Upper lobe of left lung (tissue), 4 donors: ENCODE data around the gene SOX13.

Experiments used
- POLR2A ChIP-seq, 4 donors: fragments of 450-650 bp; IDR thresholded peaks; one replicate each; pipeline ENCODE4 v1.5.1; 2016 to 2017; ENCODE audit warnings: antibody characterized with exemption in 4 of 4, mild to moderate bottlenecking in 2 of 4
- POLR2AphosphoS5 ChIP-seq, 2 donors: sonication (generic); formaldehyde crosslinking; IDR thresholded peaks; one replicate each; pipeline ENCODE4 v1.5.1; 2017; ENCODE audit warnings: antibody characterized with exemption in 2 of 2
- TF ChIP-seq, protein P1 (sequence below), 6 experiments: fragments of 450-650 bp in 4 of 6; fragments of 200-600 bp in 2 of 6; sonication (generic) in 2 of 6; IDR thresholded peaks; one replicate each; pipeline ENCODE4 v1.5.1; 2016 to 2019; ENCODE audit warnings: antibody characterized with exemption in 6 of 6

- TF ChIP-seq, protein P1, sequence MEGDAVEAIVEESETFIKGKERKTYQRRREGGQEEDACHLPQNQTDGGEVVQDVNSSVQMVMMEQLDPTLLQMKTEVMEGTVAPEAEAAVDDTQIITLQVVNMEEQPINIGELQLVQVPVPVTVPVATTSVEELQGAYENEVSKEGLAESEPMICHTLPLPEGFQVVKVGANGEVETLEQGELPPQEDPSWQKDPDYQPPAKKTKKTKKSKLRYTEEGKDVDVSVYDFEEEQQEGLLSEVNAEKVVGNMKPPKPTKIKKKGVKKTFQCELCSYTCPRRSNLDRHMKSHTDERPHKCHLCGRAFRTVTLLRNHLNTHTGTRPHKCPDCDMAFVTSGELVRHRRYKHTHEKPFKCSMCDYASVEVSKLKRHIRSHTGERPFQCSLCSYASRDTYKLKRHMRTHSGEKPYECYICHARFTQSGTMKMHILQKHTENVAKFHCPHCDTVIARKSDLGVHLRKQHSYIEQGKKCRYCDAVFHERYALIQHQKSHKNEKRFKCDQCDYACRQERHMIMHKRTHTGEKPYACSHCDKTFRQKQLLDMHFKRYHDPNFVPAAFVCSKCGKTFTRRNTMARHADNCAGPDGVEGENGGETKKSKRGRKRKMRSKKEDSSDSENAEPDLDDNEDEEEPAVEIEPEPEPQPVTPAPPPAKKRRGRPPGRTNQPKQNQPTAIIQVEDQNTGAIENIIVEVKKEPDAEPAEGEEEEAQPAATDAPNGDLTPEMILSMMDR (IDR thresholded peaks at IDR 0.05): no peak
- no peak for TF ChIP-seq POLR2AphosphoS5 (IDR thresholded peaks at IDR 0.05)
- TF ChIP-seq POLR2A (IDR thresholded peaks at IDR 0.05): no peak
Measured at GRCh38 chr1:204081791-204082513, 9.0 kb downstream of the SOX13 start.
